Epithelial cell of proximal tubule (primary cell): ENCODE data around the gene MYMK. TPM values are rescaled to one million over a fixed set of nuclear protein-coding genes. Genes with fewer than 3 reads are reported as not detected.

Source experiments
- DNase-seq: peaks from one replicate; pipeline ENCODE4 v3.0.0-alpha.2; 2011; ENCODE audit warnings: low read depth
- H3K4me3 ChIP-seq: 2 replicates; pipeline ENCODE4 v1.5.1; 2011; ENCODE audit warnings: low read depth, mild to moderate bottlenecking, low read length
- CTCF ChIP-seq: conservative IDR thresholded peaks from 2 replicates; pipeline ENCODE4 v1.5.1; 2012; ENCODE audit warnings: low read depth, mild to moderate bottlenecking, low read length
- total RNA-seq: library from RNA; depleted of rRNA; stranded (reverse); fragments of >200 nt; gene quantifications from 2 replicates; pipeline ENCODE4 v1.2.3, GENCODE V29; 2015

Gene MYMK
- total RNA-seq, 1 donor from 2014 or later, result not detected

GRCh38 chr9:133514460-133515239 is 10.1 kb downstream of the MYMK start:
- H3K4me3 ChIP-seq, result no peak overlapping the region
- TF ChIP-seq CTCF, result no peak
- DNase-seq, result no peak

GRCh38 chr9:133513214-133514100 is 11.3 kb downstream of the MYMK start:
- DNase-seq, result no peak
- H3K4me3 ChIP-seq, result no peak overlapping the region
- TF ChIP-seq CTCF, result no peak

- TF ChIP-seq CTCF, result no peak
- H3K4me3 ChIP-seq, result no peak overlapping the region
- DNase-seq, result no peak
Observed at GRCh38 chr9:133512253-133513213, 12.2 kb downstream of the MYMK start.

DNA sequence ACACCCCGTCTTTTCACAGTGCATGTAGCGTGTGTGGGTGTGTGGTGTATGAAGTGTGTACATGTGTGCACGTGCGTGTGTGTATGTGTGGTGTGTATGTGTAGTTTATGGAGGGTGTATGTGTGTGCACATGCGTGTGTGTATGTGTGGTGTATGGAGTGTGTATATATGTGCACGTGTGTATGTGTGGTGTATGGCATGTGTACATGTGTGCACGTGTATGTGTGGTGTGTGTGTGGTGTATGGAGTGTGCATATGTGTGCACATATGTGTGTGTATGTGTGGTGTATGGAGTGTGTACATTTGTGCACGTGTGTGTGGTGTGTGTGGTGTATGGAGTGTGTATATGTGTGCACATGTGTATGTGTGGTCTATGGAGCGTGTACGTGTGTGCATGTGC is 13.2 kb downstream of the MYMK start:
- no peak for TF ChIP-seq CTCF
- no peak overlapping the region for H3K4me3 ChIP-seq
- no peak for DNase-seq

GRCh38 chr9:133510926-133511505 is 13.7 kb downstream of the MYMK start:
- no peak overlapping the region for H3K4me3 ChIP-seq
- TF ChIP-seq CTCF, result no peak
- no peak for DNase-seq
